Epithelial cell of esophagus (primary cell): ENCODE data around the gene TCEANC2.
"Not testable (repeated sequence)": the region's sequence is repeated elsewhere in the genome, so short reads cannot be mapped to it uniquely, and the experiment has no call there.

ENCODE experiments used
- DNase-seq: peaks from one replicate; pipeline ENCODE4 v3.0.0; 2010; ENCODE audit warnings: low read depth
- H3K4me3 ChIP-seq: 2 replicates; pipeline ENCODE4 v1.5.1; 2011; ENCODE audit warnings: mild to moderate bottlenecking, low read length, control low read depth
- CTCF ChIP-seq: IDR thresholded peaks from 2 replicates; pipeline ENCODE4 v1.5.1; 2011; ENCODE audit warnings: low read depth, mild to moderate bottlenecking, low read length, control low read depth, inconsistent platforms; ENCODE audit not compliant: insufficient read depth; ENCODE audit errors: missing control alignments

The TCEANC2 gene

DNA sequence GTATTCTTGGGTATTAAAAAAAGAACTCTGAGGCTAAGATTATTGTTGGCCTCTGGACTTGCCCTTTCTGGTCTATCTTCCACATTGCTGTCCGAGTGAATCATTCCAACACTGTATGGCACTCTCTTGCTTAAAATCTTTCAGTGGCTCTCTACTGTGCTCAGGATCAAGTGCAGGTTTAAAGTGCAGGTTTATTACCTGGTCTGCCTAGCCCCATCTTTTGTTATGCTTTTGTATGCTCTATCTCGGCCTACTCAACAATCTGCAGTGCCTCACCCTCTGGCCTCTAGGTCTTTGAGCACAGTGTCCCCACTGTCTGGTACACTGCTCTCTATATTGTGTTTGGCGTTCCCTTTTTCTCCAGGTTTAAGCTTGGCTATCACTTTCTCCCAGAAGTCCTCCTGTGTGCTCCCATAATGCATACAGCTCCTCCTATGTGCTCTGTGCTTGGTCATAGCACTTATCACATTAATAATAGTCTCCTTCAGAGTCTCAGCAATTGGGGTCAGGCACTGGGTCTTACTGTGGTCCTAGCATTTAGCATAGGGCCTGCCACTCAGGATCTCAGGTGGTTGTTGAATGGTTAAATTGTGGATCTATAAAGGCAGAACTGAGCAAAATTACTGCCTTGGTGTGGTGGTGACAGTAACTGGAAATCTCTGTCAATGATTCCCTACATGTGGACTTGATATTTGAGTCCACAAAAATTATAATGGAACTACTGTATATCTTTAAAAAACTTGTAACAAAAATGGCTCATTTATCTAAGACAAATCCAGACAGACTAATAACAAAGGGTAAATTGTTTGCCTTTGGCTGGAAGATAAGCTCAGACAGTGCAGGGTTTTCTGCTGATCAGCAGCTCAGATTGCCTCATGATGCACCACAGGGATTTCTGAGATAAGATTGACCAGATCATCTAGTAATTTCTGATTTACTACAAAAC lies 24.8 kb upstream of the TCEANC2 start:
- TF ChIP-seq CTCF = no peak
- H3K4me3 ChIP-seq = no peak overlapping the region
- DNase-seq = no peak

- TF ChIP-seq CTCF = no peak
- no peak for DNase-seq
- no peak overlapping the region for H3K4me3 ChIP-seq
Measured at GRCh38 chr1:54037476-54037875, 15.9 kb upstream of the TCEANC2 start.

GRCh38 chr1:54041806-54042205 lies 11.6 kb upstream of the TCEANC2 start:
- no peak for TF ChIP-seq CTCF
- H3K4me3 ChIP-seq = no peak overlapping the region
- no peak for DNase-seq

GRCh38 chr1:54045496-54045895 lies 7.9 kb upstream of the TCEANC2 start:
- no peak overlapping the region for H3K4me3 ChIP-seq
- DNase-seq = no peak
- TF ChIP-seq CTCF = no peak

DNA sequence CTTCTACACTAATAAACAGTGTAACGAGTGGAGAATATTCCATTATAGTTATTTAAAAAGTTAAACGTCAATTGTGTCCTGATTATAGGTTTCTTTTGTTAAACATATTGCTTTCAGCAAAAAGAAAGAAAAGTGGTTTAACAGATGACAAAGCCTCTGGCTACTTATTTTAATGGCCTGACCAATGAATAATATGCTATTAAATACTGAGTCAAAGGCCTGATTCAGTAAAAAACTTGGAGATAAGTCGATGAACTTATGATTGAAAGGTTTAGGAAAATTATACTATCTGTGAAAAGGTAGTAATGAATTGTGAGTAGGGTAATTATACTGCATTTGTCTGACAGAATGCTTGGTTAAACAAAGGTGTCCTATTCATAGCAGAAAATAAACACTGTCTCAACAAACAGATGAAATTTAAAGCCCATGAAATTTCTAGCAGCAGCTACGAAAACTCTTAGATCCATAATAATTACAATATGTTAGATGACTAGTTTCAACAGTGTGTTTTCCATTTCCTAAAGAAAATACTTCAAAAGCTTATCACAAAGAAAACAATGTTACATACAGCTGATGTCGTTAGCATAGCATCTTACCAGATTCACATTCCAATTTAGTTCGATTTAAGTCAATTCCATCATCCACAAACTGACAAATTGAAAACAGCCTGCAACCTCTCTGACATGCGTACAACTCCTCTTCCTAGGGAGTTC lies 6.6 kb upstream of the TCEANC2 start:
- H3K4me3 ChIP-seq = no peak overlapping the region
- no peak for DNase-seq
- no peak for TF ChIP-seq CTCF

- no peak for TF ChIP-seq CTCF
- no peak for DNase-seq
Measured at GRCh38 chr1:54047384-54048305, 5.8 kb upstream of the TCEANC2 start.

GRCh38 chr1:54050435-54050834 lies 3.0 kb upstream of the TCEANC2 start:
- not testable (repeated sequence) for DNase-seq, H3K4me3 ChIP-seq

More at GRCh38 chr1:54047384-54048305, 5.8 kb upstream of the TCEANC2 start:
- H3K4me3 ChIP-seq = no peak overlapping the region
